NCI-H187 treated with DMSO at 0.1 percent for 48 hours (cell line): ENCODE measurements around the gene RPL3.

Experiments
- DNase-seq: peaks from one replicate; lab custom pipeline; 2025; lab: John Stamatoyannopoulos, UW

Gene RPL3

GRCh38 chr22:39282645-39283321, 36.6 kb downstream of the RPL3 start:
- no peak for DNase-seq

- no peak for DNase-seq
Measured at GRCh38 chr22:39281126-39281525, 38.3 kb downstream of the RPL3 start.

GRCh38 chr22:39280250-39280649, 39.2 kb downstream of the RPL3 start:
- no peak for DNase-seq

DNA sequence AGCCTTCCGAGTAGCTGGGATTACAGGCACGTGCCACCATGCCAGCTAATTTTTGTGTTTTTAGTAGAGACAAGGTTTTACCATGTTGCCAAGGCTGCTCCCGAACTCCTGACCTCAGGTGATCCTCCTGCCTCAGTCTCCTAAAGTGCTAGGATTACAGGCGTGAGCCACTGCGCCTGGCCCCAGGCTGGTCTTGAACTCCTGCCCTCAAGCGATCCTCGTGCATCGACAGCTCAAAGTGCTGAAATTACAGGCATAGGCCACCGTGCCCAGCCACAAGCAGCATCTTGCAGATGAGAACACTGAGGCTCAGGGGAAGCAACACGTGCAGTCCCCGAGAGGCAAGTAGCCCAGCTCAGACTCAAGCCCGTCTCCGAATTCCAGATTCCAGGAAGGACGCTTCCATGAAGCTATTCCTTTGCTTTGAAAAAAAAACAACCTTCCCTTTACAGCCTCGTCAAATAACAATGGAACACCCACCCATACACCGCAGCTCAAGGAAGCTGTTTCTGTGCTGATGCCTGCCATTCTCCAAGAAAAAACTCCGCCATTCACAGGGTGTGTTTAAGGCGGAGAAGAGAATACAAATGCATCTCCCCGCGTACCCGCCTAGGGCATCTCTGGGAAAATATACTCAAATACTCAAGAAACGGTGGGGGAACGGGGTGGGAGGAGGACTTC, 40.1 kb downstream of the RPL3 start:
- no peak for DNase-seq

DNA sequence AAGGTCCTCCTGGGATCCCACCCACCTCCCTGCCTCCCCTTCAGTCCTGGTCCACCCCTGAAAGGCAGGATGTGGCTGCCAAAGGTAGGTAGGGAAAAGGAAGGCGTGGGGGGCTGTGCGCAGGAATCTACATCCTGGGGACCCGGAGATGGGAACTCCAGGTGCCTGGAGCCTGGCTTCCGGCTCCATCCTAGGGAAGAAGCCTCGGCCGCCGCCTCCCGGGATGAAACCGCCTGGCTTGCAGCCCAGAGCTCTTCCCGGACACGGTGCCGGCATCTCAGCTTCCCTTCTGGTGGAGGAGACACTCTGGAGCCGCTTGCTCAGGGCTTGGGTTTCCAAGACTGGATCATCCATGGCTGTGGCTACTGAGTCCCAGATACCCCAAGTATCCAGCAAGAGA, 41.4 kb downstream of the RPL3 start:
- no peak for DNase-seq

DNA sequence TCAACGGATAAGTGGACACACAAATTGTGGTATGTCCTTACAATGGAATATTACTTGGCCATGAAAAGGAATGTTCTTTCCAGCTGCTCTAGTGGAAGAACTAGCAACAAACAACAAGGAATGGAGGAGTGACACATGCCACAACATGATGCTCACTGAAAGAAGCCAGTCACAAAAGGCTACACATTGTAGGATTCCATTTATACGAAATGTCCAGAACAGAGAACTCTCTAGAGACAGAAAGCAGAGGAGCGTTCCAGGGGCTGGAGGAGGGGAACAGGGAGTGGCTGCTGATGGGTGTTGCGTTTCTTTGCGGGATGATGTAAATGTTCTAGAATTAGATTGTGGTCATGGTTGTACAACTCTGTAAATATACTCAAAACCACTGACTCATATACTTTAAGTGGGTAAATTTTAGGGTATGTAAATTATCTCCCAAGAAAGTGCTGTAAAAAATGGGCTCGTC, 42.2 kb downstream of the RPL3 start:
- DNase-seq = no peak

DNA sequence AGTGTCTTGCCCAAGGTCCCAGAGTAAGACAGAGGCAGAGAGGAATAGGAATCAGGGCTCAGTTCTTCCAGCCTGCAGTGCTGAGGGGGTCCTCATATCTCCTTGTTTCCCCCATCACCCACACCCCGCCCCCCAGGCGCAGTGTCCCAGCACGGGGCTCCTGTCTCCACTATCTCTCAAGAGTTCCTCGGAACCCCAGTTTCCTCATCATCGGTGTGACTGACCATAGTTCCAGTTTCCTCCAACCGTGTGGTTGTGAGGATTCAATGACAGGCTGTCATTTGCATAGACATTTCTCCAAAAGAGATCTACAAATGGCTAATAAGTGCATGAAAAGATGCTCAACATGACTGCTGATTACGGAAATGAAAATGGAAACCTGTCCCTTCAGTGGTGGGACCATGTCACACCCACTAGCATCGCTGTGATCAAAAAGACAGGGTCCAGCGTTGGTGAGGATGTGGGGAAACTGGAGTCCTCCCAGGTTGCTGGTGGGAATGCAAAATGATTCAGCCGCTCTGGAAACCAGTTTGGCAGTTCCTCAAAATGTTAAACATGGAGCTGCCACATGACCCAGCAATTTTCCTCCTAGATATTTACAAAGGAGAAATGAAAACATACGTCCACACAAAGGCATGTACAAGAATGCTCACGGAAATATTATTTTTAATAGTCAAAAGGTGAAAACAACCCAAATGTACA, 42.8 kb downstream of the RPL3 start:
- no peak for DNase-seq

- no peak for DNase-seq
Measured at GRCh38 chr22:39275814-39276439, 43.5 kb downstream of the RPL3 start.

DNA sequence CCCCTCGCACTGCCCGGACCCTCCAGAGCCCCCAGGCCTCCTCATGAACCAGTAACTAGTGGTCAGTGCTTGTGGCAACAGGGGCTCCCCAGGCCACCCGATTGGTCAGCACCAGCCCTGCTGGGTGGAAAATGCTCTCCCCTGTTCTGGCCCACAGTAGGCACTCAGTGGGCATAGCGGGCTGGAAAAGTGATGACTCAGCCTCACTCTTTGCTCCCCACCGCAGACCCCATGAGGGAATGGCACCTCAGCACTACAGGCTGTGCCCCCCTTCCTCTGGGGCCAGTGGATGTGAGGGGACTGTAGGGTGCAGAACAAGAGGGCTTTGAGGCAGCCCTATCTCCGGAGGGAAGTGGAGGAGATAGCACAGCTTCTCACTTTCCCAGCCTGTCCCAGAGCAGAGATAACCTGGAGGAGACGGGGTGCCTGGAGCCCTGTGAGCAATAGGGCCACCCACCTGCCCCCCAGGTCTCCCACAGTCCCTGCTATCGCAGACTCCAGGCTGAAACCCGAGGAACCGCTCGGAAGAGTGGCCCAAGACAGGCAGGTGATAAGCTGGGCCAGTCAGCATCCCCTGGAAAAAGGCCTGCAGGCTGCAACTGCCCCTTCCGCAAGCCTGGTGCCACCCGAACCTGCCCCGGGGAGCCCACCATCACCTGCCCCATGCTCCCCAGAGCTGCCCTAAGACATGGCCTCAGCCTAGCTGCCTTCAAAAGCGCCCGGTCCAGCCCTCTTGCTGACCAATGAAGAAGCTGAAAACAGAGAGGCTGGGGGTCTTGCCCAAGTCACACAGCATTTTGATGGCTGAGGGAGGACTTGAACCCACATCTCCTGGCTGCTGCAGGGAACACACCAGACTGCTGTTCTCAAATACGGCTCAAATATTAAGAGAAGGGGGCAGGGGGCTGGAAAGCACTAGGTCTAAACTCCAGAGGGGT, 45.2 kb downstream of the RPL3 start:
- DNase-seq = no peak

DNA sequence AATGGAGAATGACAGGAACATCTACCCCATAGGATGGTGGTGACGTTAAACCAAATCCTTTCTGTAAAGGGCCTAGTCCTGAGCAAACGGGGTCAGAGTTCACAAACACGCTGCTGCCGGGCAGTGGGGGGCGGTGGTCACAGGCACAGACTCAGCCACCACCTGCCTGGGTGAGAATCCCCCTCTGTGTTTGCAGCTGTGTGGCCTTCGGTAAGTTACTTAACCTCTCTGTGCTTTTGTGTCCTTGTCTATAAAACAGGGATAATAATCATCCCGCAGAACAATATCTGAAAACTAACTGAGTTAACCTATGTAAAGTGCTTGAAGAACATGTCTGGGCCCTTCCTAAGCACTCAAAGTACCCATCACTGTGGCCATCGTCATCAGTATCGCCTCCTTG, 48.6 kb downstream of the RPL3 start:
- no peak for DNase-seq

GRCh38 chr22:39270280-39270679, 49.1 kb downstream of the RPL3 start:
- DNase-seq = no peak

GRCh38 chr22:39269095-39269790, 50.2 kb downstream of the RPL3 start:
- no peak for DNase-seq

GRCh38 chr22:39268645-39269044, 50.8 kb downstream of the RPL3 start:
- DNase-seq = no peak

GRCh38 chr22:39267974-39268373, 51.4 kb downstream of the RPL3 start:
- DNase-seq = no peak

GRCh38 chr22:39266398-39267030, 52.9 kb downstream of the RPL3 start:
- DNase-seq = no peak

GRCh38 chr22:39265143-39265886, 54.1 kb downstream of the RPL3 start:
- no peak for DNase-seq

DNA sequence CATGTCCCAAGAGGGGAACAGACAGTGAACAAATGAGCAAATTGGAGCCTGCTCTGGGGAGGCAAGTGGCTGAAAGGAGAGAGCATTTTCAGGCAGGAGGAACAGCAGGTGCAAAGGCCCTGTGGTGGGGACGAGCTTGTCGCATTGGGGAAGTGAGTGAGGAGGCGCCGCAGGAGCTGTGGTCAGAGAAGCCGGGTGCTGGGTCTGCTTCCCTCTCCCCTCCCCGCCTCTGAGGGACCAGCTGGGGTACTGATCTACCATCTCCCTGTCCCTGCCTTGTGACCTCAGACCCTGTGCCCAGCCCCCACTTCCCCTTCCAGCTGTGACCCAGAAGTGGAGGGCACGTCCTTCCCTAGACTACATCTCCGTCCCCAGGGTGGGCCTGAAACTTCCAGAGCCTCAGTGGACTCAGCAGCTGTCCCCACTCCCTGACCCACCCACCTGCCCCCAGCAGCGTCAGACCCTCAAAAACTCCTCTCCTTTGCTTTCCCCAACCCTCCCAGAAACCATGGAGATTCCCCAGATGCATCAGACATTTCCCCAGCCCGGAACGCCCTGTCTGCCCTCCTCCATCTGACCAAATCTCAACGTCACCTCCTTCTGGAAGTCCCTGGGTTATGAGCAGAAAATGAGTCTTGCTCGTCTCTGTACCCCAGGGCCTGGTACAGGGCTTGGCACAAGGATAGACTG, 54.9 kb downstream of the RPL3 start:
- DNase-seq = no peak

- DNase-seq = no peak
Measured at GRCh38 chr22:39263626-39264348, 55.6 kb downstream of the RPL3 start.
